ENCODE data around the gene ATP6V0E1.
"Not testable (repeated sequence)": the region's sequence is repeated elsewhere in the genome, so short reads cannot be mapped to it uniquely, and the experiment has no call there.

The ATP6V0E1 gene

GRCh38 chr5:173004013-173004412 is 20.4 kb downstream of the ATP6V0E1 start:
- DNase-seq, result no peak

GRCh38 chr5:173004447-173004846 is 20.9 kb downstream of the ATP6V0E1 start:
- no peak for DNase-seq

GRCh38 chr5:173010021-173010420 is 26.4 kb downstream of the ATP6V0E1 start:
- peak; percentile 13 for DNase-seq

- peak; percentile 32 for DNase-seq
Observed at GRCh38 chr5:173010547-173011464, 27.2 kb downstream of the ATP6V0E1 start.

GRCh38 chr5:173011566-173011965 is 28.0 kb downstream of the ATP6V0E1 start:
- DNase-seq, result no peak

- DNase-seq, result no peak
Observed at GRCh38 chr5:173012882-173013281, 29.3 kb downstream of the ATP6V0E1 start.

- DNase-seq, result no peak
Observed at GRCh38 chr5:173014671-173015070, 31.1 kb downstream of the ATP6V0E1 start.

- no peak for DNase-seq
Observed at GRCh38 chr5:173015192-173015591, 31.6 kb downstream of the ATP6V0E1 start.

GRCh38 chr5:173015598-173016455 is 32.3 kb downstream of the ATP6V0E1 start:
- no peak for DNase-seq

GRCh38 chr5:173016598-173017046 is 33.1 kb downstream of the ATP6V0E1 start:
- peak; percentile 33 for DNase-seq

GRCh38 chr5:173017087-173017486 is 33.5 kb downstream of the ATP6V0E1 start:
- DNase-seq, result not testable (repeated sequence)

- DNase-seq, result no peak
Observed at GRCh38 chr5:173018358-173018757, 34.8 kb downstream of the ATP6V0E1 start.

- no peak for DNase-seq
Observed at GRCh38 chr5:173020154-173020581, 36.6 kb downstream of the ATP6V0E1 start.

GRCh38 chr5:173020643-173021042 is 37.1 kb downstream of the ATP6V0E1 start:
- DNase-seq, result no peak

- DNase-seq, result no peak
Observed at GRCh38 chr5:173025651-173026050, 42.1 kb downstream of the ATP6V0E1 start.

- DNase-seq, result no peak
Observed at GRCh38 chr5:173027905-173028304, 44.3 kb downstream of the ATP6V0E1 start.

- DNase-seq, result no peak
Observed at GRCh38 chr5:173028811-173029327, 45.3 kb downstream of the ATP6V0E1 start.

GRCh38 chr5:173029499-173029921 is 45.9 kb downstream of the ATP6V0E1 start:
- DNase-seq, result no peak

- DNase-seq, result not testable (repeated sequence)
Observed at GRCh38 chr5:173032096-173032495, 48.5 kb downstream of the ATP6V0E1 start.

- DNase-seq, result no peak
Observed at GRCh38 chr5:173032730-173033129, 49.2 kb downstream of the ATP6V0E1 start.

GRCh38 chr5:173033923-173034322 is 50.4 kb downstream of the ATP6V0E1 start:
- no peak for DNase-seq

- DNase-seq, result no peak
Observed at GRCh38 chr5:173035904-173036707, 52.5 kb downstream of the ATP6V0E1 start.
